ENCODE results near the gene XIST. TPM values are rescaled to one million over a fixed set of nuclear protein-coding genes. Genes with fewer than 3 reads are reported as not detected.

XIST gene
- total and polyA plus RNA-seq, 2 donors (not counting 1 experiment from before 2014, with no cell fraction given), result 193 TPM; not detected in 1

GRCh38 chrX:73863268-73863667, 10.8 kb upstream of the XIST start:
- TF ChIP-seq EZH2 (IDR thresholded peaks at IDR 0.05; ENCODE audit: borderline replicate concordance, insufficient read depth, low read depth, low read length, poor library complexity, severe bottlenecking), result no peak
- H3K79me2 ChIP-seq (ENCODE audit: control insufficient read depth, insufficient read depth, low read length), result no peaks in the 10 kb centered on the region
- ChIA-PET CTCF (no interaction called here), POLR2A (no interaction called here)
- DNase-seq (no peak), ATAC-seq (ENCODE audit: low read depth) (no peak)
- intact Hi-C loops (cut with micrococcal nuclease), result no loop called here
- no peak overlapping the region for H3K9ac ChIP-seq (ENCODE audit: low read length)
- Mint-ChIP-seq H3K4me1 (no peaks in the 10 kb centered on the region), H3K27ac (no peak overlapping the region), H3K27me3 (no peaks in the 10 kb centered on the region), H3K4me3 (no peak overlapping the region), H3K9me3 (ENCODE audit: insufficient read depth) (no peaks in the 10 kb centered on the region)
- H3K36me3 ChIP-seq (replicated peaks in 1 of 2; ENCODE audit: control extremely low read depth in 1 of 2, control insufficient read depth in 1 of 2, extremely low read depth in 1 of 2, insufficient read depth in 2 of 2, low read length in 1 of 2), result no peaks in the 10 kb centered on the region
- no peaks in the 10 kb centered on the region for H3K4me1 ChIP-seq (ENCODE audit: control insufficient read depth in 2 of 2, insufficient read depth in 2 of 2, low read length in 2 of 2)
- no peaks in the 10 kb centered on the region for H4K20me1 ChIP-seq (ENCODE audit: control insufficient read depth, insufficient read depth, low read length, poor library complexity, severe bottlenecking)
- H3K9me3 ChIP-seq (ENCODE audit: control extremely low read depth in 1 of 3, control insufficient read depth in 2 of 3, insufficient read depth in 1 of 3, low read length in 2 of 3), result no peaks in the 10 kb centered on the region
- H2AFZ ChIP-seq (ENCODE audit: insufficient read depth, low read depth, low read length, poor library complexity, severe bottlenecking), result no peak overlapping the region
- H3K27ac ChIP-seq (ENCODE audit: low read length in 2 of 2), result no peak overlapping the region
- H3K4me2 ChIP-seq (replicated peaks; ENCODE audit: low read depth, low read length, poor library complexity, severe bottlenecking), result no peak overlapping the region
- H3K27me3 ChIP-seq (replicated peaks in 1 of 4; ENCODE audit: control extremely low read depth in 1 of 4, control insufficient read depth in 3 of 4, insufficient read depth in 4 of 4, low read length in 3 of 4), result peaks cover 0 to 4% (median 0%) of the 10 kb centered on the region in 4 experiments
- no peak overlapping the region for H3K4me3 ChIP-seq (ENCODE audit: control extremely low read depth in 1 of 5, extremely low read depth in 1 of 5, insufficient read depth in 1 of 5, low read depth in 2 of 5, low read length in 4 of 5)

- H3K27me3 Mint-ChIP-seq, result no peaks in the 10 kb centered on the region
- POLR2A ChIA-PET, result no interaction called here
- H3K4me2 ChIP-seq (replicated peaks; ENCODE audit: low read depth, low read length, poor library complexity, severe bottlenecking), result no peak overlapping the region
- H3K9me3 ChIP-seq (ENCODE audit: control extremely low read depth in 1 of 3, control insufficient read depth in 2 of 3, insufficient read depth in 1 of 3, low read length in 2 of 3), result no peaks in the 10 kb centered on the region
- ATAC-seq (ENCODE audit: low read depth), result no peak
- TF ChIP-seq CTCF (IDR thresholded peaks at IDR 0.05), result no peak
- TF ChIP-seq EZH2 (IDR thresholded peaks at IDR 0.05; ENCODE audit: borderline replicate concordance, insufficient read depth, low read depth, low read length, poor library complexity, severe bottlenecking), result no peak
- H3K27ac ChIP-seq (ENCODE audit: low read length in 2 of 2), result no peak overlapping the region
- no peaks in the 10 kb centered on the region for H3K4me1 ChIP-seq (ENCODE audit: control insufficient read depth in 2 of 2, insufficient read depth in 2 of 2, low read length in 2 of 2)
- no peak overlapping the region for H3K4me3 ChIP-seq (ENCODE audit: control extremely low read depth in 1 of 5, extremely low read depth in 1 of 5, insufficient read depth in 1 of 5, low read depth in 2 of 5, low read length in 4 of 5)
- H3K4me3 Mint-ChIP-seq, result no peak overlapping the region
- CTCF ChIA-PET, result interaction anchor here (0.6 kb wide), 2 partner anchors 456 to 461 kb away, joined by 3 to 4 read pairs; no protein-coding TSS in a partner anchor
- no peak overlapping the region for H3K27ac Mint-ChIP-seq
- H3K27me3 ChIP-seq (replicated peaks in 1 of 4; ENCODE audit: control extremely low read depth in 1 of 4, control insufficient read depth in 3 of 4, insufficient read depth in 4 of 4, low read length in 3 of 4), result peaks cover 0 to 4% (median 0%) of the 10 kb centered on the region in 4 experiments
- no peak overlapping the region for H3K9ac ChIP-seq (ENCODE audit: low read length)
- H2AFZ ChIP-seq (ENCODE audit: insufficient read depth, low read depth, low read length, poor library complexity, severe bottlenecking), result no peak overlapping the region
- no peaks in the 10 kb centered on the region for H3K9me3 Mint-ChIP-seq (ENCODE audit: insufficient read depth)
- intact Hi-C loops (cut with micrococcal nuclease), result no loop called here
- H4K20me1 ChIP-seq (ENCODE audit: control insufficient read depth, insufficient read depth, low read length, poor library complexity, severe bottlenecking), result no peaks in the 10 kb centered on the region
- no peaks in the 10 kb centered on the region for H3K36me3 ChIP-seq (replicated peaks in 1 of 2; ENCODE audit: control extremely low read depth in 1 of 2, control insufficient read depth in 1 of 2, extremely low read depth in 1 of 2, insufficient read depth in 2 of 2, low read length in 1 of 2)
- no CpG with 5 or more reads among the region's 1 CpG for WGBS (ENCODE audit: insufficient coverage)
- no peaks in the 10 kb centered on the region for H3K79me2 ChIP-seq (ENCODE audit: control insufficient read depth, insufficient read depth, low read length)
- no peaks in the 10 kb centered on the region for H3K4me1 Mint-ChIP-seq
- no peak for DNase-seq
Measured at GRCh38 chrX:73859622-73860021, 7.1 kb upstream of the XIST start.

Measured in B cell (primary cell).